ENCODE results near the gene DNAH1.
"Not testable (repeated sequence)": the region's sequence is repeated elsewhere in the genome, so short reads cannot be mapped to it uniquely, and the experiment has no call there.

DNAH1 gene

GRCh38 chr3:52313774-52314188 is 2.3 kb upstream of the DNAH1 start:
- no peak for DNase-seq

- no peak for DNase-seq
These were observed 1.6 kb upstream of the DNAH1 start for GRCh38 chr3:52314489-52314888.

GRCh38 chr3:52315006-52315405 is 1.1 kb upstream of the DNAH1 start:
- DNase-seq = no peak

- peak; percentile 47 for DNase-seq
These were observed 1.3 kb downstream of the DNAH1 start for GRCh38 chr3:52317208-52318000.

- no peak for DNase-seq
These were observed 2.2 kb downstream of the DNAH1 start for GRCh38 chr3:52318186-52318816.

GRCh38 chr3:52319921-52320595 is 3.9 kb downstream of the DNAH1 start:
- no peak for DNase-seq

GRCh38 chr3:52321481-52321880 is 5.4 kb downstream of the DNAH1 start:
- DNase-seq = no peak

- DNase-seq = no peak
These were observed 6.3 kb downstream of the DNAH1 start for GRCh38 chr3:52322466-52322865.

- no peak for DNase-seq
These were observed 7.6 kb downstream of the DNAH1 start for GRCh38 chr3:52323526-52324295.

- no peak for DNase-seq
These were observed 8.6 kb downstream of the DNAH1 start for GRCh38 chr3:52324676-52325075.

GRCh38 chr3:52325686-52326085 is 9.6 kb downstream of the DNAH1 start:
- no peak for DNase-seq

GRCh38 chr3:52326976-52327375 is 10.9 kb downstream of the DNAH1 start:
- DNase-seq = no peak

- no peak for DNase-seq
These were observed 11.6 kb downstream of the DNAH1 start for GRCh38 chr3:52327486-52328290.

- DNase-seq = no peak
These were observed 12.5 kb downstream of the DNAH1 start for GRCh38 chr3:52328536-52329080.

GRCh38 chr3:52330194-52330805 is 14.2 kb downstream of the DNAH1 start:
- no peak for DNase-seq

GRCh38 chr3:52331091-52331490 is 15.0 kb downstream of the DNAH1 start:
- no peak for DNase-seq

GRCh38 chr3:52331906-52332305 is 15.8 kb downstream of the DNAH1 start:
- DNase-seq = no peak

- DNase-seq = no peak
These were observed 17.9 kb downstream of the DNAH1 start for GRCh38 chr3:52333869-52334557.

- DNase-seq = not testable (repeated sequence)
These were observed 22.0 kb downstream of the DNAH1 start for GRCh38 chr3:52338131-52338530.

GRCh38 chr3:52339612-52340011 is 23.5 kb downstream of the DNAH1 start:
- no peak for DNase-seq

- DNase-seq = no peak
These were observed 25.0 kb downstream of the DNAH1 start for GRCh38 chr3:52341123-52341522.
